ENCODE measurements around the gene HNRNPDL.
A peak's percentile ranks its signal among the peaks of the same experiment; 100 is the strongest.

Gene HNRNPDL

DNA sequence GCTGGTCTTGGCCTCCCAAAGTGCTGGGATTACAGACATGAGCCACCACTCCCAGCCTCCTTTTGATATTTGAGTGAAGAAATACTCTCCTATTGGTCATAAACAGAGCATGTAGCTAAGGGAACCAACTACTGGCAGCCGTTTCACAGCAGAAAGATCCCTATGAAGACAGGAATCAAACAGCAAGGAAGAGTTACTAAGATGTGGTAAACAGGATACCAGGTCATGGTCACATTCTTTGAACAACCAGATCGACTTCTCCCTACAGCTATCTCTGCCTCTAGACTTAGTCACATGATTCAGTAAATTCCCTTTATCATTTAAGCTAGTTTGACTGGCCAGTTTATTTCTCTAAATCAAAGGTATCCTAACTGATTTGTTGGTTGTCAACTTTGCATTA, 47.5 kb downstream of the HNRNPDL start:
- Mint-ChIP-seq H3K4me3 (no peak overlapping the region), H3K9me3 (ENCODE audit: low read depth) (no peaks in the 10 kb centered on the region), H3K4me1 (ENCODE audit: low read depth) (peaks cover 10% of the 10 kb centered on the region), H3K27me3 (no peaks in the 10 kb centered on the region), H3K27ac (no peak overlapping the region), H3K36me3 (no peaks in the 10 kb centered on the region)

GRCh38 chr4:82381661-82382296, 48.5 kb downstream of the HNRNPDL start:
- peaks cover 11% of the 10 kb centered on the region for H3K4me1 Mint-ChIP-seq (ENCODE audit: low read depth)
- H3K27me3 Mint-ChIP-seq: no peaks in the 10 kb centered on the region
- no peaks in the 10 kb centered on the region for H3K36me3 Mint-ChIP-seq
- no peak overlapping the region for H3K27ac Mint-ChIP-seq
- H3K9me3 Mint-ChIP-seq (ENCODE audit: low read depth): no peaks in the 10 kb centered on the region
- H3K4me3 Mint-ChIP-seq: no peak overlapping the region

- no peak overlapping the region for H3K27ac Mint-ChIP-seq
- no peaks in the 10 kb centered on the region for H3K9me3 Mint-ChIP-seq (ENCODE audit: low read depth)
- no peak overlapping the region for H3K4me3 Mint-ChIP-seq
- peaks cover 2% of the 10 kb centered on the region for H3K36me3 Mint-ChIP-seq
- H3K4me1 Mint-ChIP-seq (ENCODE audit: low read depth): peaks cover 15% of the 10 kb centered on the region
- no peaks in the 10 kb centered on the region for H3K27me3 Mint-ChIP-seq
Measured at GRCh38 chr4:82381235-82381634, 49.0 kb downstream of the HNRNPDL start.

DNA sequence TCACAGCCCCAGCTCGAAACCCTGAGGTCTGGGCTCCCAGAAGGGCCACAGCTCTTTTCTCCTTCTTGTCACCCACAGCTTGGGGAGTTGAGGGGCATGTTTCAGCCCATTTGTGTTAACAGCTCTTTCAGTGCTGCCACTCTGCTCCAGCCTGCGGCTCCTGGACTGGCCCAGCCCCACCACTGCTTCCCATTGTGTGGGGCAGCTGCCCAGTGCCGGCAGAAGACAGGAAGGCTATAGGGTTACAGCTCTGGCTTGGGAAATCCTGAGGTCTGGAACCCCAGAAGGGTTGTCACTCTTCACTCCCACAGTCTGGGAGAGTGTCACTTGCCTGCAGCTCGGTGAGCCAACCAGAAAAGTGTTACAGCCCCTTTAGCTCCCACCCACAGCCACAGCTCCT, 49.4 kb downstream of the HNRNPDL start:
- H3K4me1 Mint-ChIP-seq (ENCODE audit: low read depth): peaks cover 19% of the 10 kb centered on the region
- H3K4me3 Mint-ChIP-seq: no peak overlapping the region
- H3K36me3 Mint-ChIP-seq: peaks cover 2% of the 10 kb centered on the region
- H3K9me3 Mint-ChIP-seq (ENCODE audit: low read depth): no peaks in the 10 kb centered on the region
- no peak overlapping the region for H3K27ac Mint-ChIP-seq
- no peaks in the 10 kb centered on the region for H3K27me3 Mint-ChIP-seq

GRCh38 chr4:82380344-82380743, 49.9 kb downstream of the HNRNPDL start:
- no peaks in the 10 kb centered on the region for H3K27me3 Mint-ChIP-seq
- H3K36me3 Mint-ChIP-seq: peaks cover 2% of the 10 kb centered on the region
- H3K4me1 Mint-ChIP-seq (ENCODE audit: low read depth): peaks cover 23% of the 10 kb centered on the region
- no peak overlapping the region for H3K4me3 Mint-ChIP-seq
- no peak overlapping the region for H3K27ac Mint-ChIP-seq
- no peaks in the 10 kb centered on the region for H3K9me3 Mint-ChIP-seq (ENCODE audit: low read depth)

DNA sequence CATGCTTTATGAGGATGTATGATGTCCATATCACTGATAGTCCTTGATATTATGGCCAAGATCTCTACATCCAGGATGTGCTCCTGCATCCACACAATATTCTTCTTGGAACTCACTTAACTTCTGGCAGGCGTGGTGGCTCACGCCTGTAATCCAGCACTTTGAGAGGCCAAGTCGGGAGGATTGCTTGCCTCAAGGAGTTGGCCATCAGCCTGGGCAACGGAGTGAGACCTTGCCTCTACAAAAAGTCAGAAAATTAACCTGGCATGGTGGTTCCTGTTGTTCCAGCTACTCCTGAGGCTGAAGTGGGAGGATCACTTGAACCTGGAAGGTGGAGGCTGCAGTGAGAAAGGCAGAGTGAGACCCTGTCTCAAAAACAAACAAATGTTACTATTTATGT, 54.2 kb downstream of the HNRNPDL start:
- no peaks in the 10 kb centered on the region for H3K9me3 Mint-ChIP-seq (ENCODE audit: low read depth)
- H3K4me3 Mint-ChIP-seq: peak overlapping the region; percentile 99
- no peaks in the 10 kb centered on the region for H3K27me3 Mint-ChIP-seq
- H3K36me3 Mint-ChIP-seq: peaks cover 17% of the 10 kb centered on the region
- peaks cover 24% of the 10 kb centered on the region for H3K4me1 Mint-ChIP-seq (ENCODE audit: low read depth)
- H3K27ac Mint-ChIP-seq: no peak overlapping the region

- H3K9me3 Mint-ChIP-seq (ENCODE audit: low read depth): no peaks in the 10 kb centered on the region
- no peaks in the 10 kb centered on the region for H3K27me3 Mint-ChIP-seq
- peak within 1 kb of the TSS; percentile 100 for H3K27ac Mint-ChIP-seq
- peak within 1 kb of the TSS; percentile 99 for H3K4me3 Mint-ChIP-seq
- peaks cover 39% of the 10 kb centered on the region for H3K4me1 Mint-ChIP-seq (ENCODE audit: low read depth)
- H3K36me3 Mint-ChIP-seq: peaks cover 22% of the 10 kb centered on the region
Measured at GRCh38 chr4:82373816-82374625, 56.2 kb downstream of the HNRNPDL start, which contains the start of gene HNRNPD. TSS of gene HNRNPD (minus strand) at chr4:82373991. CDS start at chr4:82373678, 313 bp downstream.

- no peaks in the 10 kb centered on the region for H3K27me3 Mint-ChIP-seq
- peaks cover 23% of the 10 kb centered on the region for H3K36me3 Mint-ChIP-seq
- peak overlapping the region; percentile 100 for H3K27ac Mint-ChIP-seq
- no peaks in the 10 kb centered on the region for H3K9me3 Mint-ChIP-seq (ENCODE audit: low read depth)
- peaks cover 44% of the 10 kb centered on the region for H3K4me1 Mint-ChIP-seq (ENCODE audit: low read depth)
- H3K4me3 Mint-ChIP-seq: peak overlapping the region; percentile 99
Measured at GRCh38 chr4:82373486-82373815, 56.8 kb downstream of the HNRNPDL start.

Data from activated naive CD8-positive, alpha-beta T cell (primary cell).